WTC11 (cell line): ENCODE measurements around the gene MIEF2. TPM values are rescaled to one million over a fixed set of nuclear protein-coding genes. Genes with fewer than 3 reads are reported as not detected.

Source experiments
- ATAC-seq: fragments of 200-7000 bp; cut with Tn5 transposase; 2 replicates; pipeline ENCODE4 v1.10.0; 2021; ENCODE audit warnings: mild to moderate bottlenecking, moderate library complexity
- CTCF ChIA-PET: fragments of 300-600 bp; sonication (Branson Sonifier 250); formaldehyde crosslinking; loops from one replicate; lab custom pipeline; 2021; ENCODE audit warnings: antibody characterized with exemption; lab: Charles Lee
- POLR2A ChIA-PET: fragments of 350-600 bp; sonication (Branson Sonifier 250); formaldehyde crosslinking; loops from one replicate; lab custom pipeline; 2021; ENCODE audit warnings: antibody characterized with exemption; lab: Charles Lee
- DNase-seq: peaks from one replicate; pipeline ENCODE4 v3.0.0; 2021; ENCODE audit warnings: low spot score
- H3K27ac Mint-ChIP-seq: 2 replicates; pipeline ENCODE4 v1.8.0; 2021; ENCODE audit warnings: mixed read lengths
- H3K27me3 Mint-ChIP-seq: 2 replicates; pipeline ENCODE4 v1.8.0; 2021; ENCODE audit warnings: low read depth, mild to moderate bottlenecking, moderate library complexity, mixed read lengths
- H3K36me3 Mint-ChIP-seq: 2 replicates; pipeline ENCODE4 v1.8.0; 2021; ENCODE audit warnings: mixed read lengths
- H3K4me1 Mint-ChIP-seq: 2 replicates; pipeline ENCODE4 v1.8.0; 2022; ENCODE audit warnings: mixed read lengths
- H3K4me3 Mint-ChIP-seq: 2 replicates; pipeline ENCODE4 v1.8.0; 2021; ENCODE audit warnings: mild to moderate bottlenecking, moderate library complexity, mixed read lengths
- H3K9me3 Mint-ChIP-seq: 2 replicates; pipeline ENCODE4 v1.8.0; 2021; ENCODE audit warnings: mixed read lengths
- AFF4 ChIP-seq: sonication (generic); formaldehyde crosslinking; IDR thresholded peaks from 2 replicates; pipeline ENCODE4 v1.8.1; 2023; ENCODE audit warnings: mild to moderate bottlenecking, missing genetic modification reagents, borderline replicate concordance
- ATF6 ChIP-seq: sonication (generic); formaldehyde crosslinking; IDR thresholded peaks from 2 replicates; pipeline ENCODE4 v1.8.1; 2023; ENCODE audit warnings: mild to moderate bottlenecking, missing genetic modification reagents
- FOXP4 ChIP-seq: sonication (generic); formaldehyde crosslinking; IDR thresholded peaks from 2 replicates; pipeline ENCODE4 v1.8.0; 2022; ENCODE audit warnings: mild to moderate bottlenecking, missing genetic modification reagents
- GTF2I ChIP-seq: fragments of 250-450 bp; sonication (Bioruptor Pico); conservative IDR thresholded peaks from 2 replicates; pipeline ENCODE4 v1.4.0; 2021; ENCODE audit warnings: mild to moderate bottlenecking
- HMGA2 ChIP-seq: fragments of 250-450 bp; sonication (Bioruptor Pico); IDR thresholded peaks from 2 replicates; pipeline ENCODE4 v1.4.0; 2021; ENCODE audit warnings: mild to moderate bottlenecking, moderate library complexity
- MXD4 ChIP-seq: fragments of 250-450 bp; sonication (Bioruptor Pico); IDR thresholded peaks from 2 replicates; pipeline ENCODE4 v1.8.0; 2021; ENCODE audit warnings: mild to moderate bottlenecking, moderate library complexity, borderline replicate concordance
- SMAD3 ChIP-seq: sonication (generic); formaldehyde crosslinking; IDR thresholded peaks from 2 replicates; pipeline ENCODE4 v1.8.0; 2022; ENCODE audit warnings: missing genetic modification reagents, mild to moderate bottlenecking, borderline replicate concordance
- ZNF281 ChIP-seq: sonication (generic); formaldehyde crosslinking; IDR thresholded peaks from 2 replicates; pipeline ENCODE4 v1.8.0; 2023; ENCODE audit warnings: mild to moderate bottlenecking, missing genetic modification reagents
- ZNF532 ChIP-seq: fragments of 250-450 bp; sonication (Bioruptor Pico); IDR thresholded peaks from 2 replicates; pipeline ENCODE4 v1.9.0; 2021; ENCODE audit warnings: mild to moderate bottlenecking, borderline replicate concordance
- total RNA-seq: library from RNA; stranded (reverse); gene quantifications from 3 replicates; pipeline ENCODE4 v1.2.3, GENCODE V29; 2021

Gene MIEF2
- total RNA-seq, 1 experiment from 2014 or later = 18.8 TPM

GRCh38 chr17:18258356-18259038 lies 2.0 kb upstream of the MIEF2 start, which contains the start of gene FLII (continued):
- no peak for TF ChIP-seq ZNF532 (CRISPR knock-in tag)
- peak; percentile 88 for TF ChIP-seq FOXP4
- TF ChIP-seq ZNF281 (CRISPR knock-in tag) = no peak
- no peak for TF ChIP-seq HMGA2
- no peak for TF ChIP-seq MXD4 (CRISPR knock-in tag)
- TF ChIP-seq ATF6 (CRISPR knock-in tag) = no peak

- H3K4me3 Mint-ChIP-seq = peak overlapping the region; percentile 77
- ChIA-PET POLR2A (interaction anchor here (0.8 to 1.9 kb wide), 5 partner anchors 12 to 76 kb away, joined by 3 to 11 read pairs (median 4); partner anchors contain the start of gene ALKBH5), CTCF (interaction anchor here (0.6 to 1.5 kb wide), 5 partner anchors 11 to 42 kb away, joined by 3 to 5 read pairs (median 4); no protein-coding TSS in a partner anchor)
- DNase-seq = no peak
- peak overlapping the region; percentile 93 for H3K27ac Mint-ChIP-seq
- H3K27me3 Mint-ChIP-seq = no peaks in the 10 kb centered on the region
- peaks cover 18% of the 10 kb centered on the region; the same call in 1 of the 2 replicates for H3K36me3 Mint-ChIP-seq
- no peaks in the 10 kb centered on the region for H3K9me3 Mint-ChIP-seq
- ATAC-seq = no peak
- H3K4me1 Mint-ChIP-seq = peaks cover 29% of the 10 kb centered on the region
- TF ChIP-seq GTF2I (CRISPR knock-in tag) (peak; percentile 77), SMAD3 (CRISPR knock-in tag) (no peak)
Measured at GRCh38 chr17:18259621-18260331, 686 bp upstream of the MIEF2 start.

- H3K4me3 Mint-ChIP-seq = peak overlapping the region; percentile 77
- H3K9me3 Mint-ChIP-seq = no peaks in the 10 kb centered on the region
- POLR2A ChIA-PET = interaction anchor here (0.9 to 1.9 kb wide), 3 partner anchors 14 to 77 kb away, joined by 3 to 11 read pairs (median 4); partner anchors contain the start of gene ALKBH5
- no peaks in the 10 kb centered on the region for H3K27me3 Mint-ChIP-seq
- H3K27ac Mint-ChIP-seq = peak overlapping the region; percentile 49
- DNase-seq (no peak), ATAC-seq (no peak)
- peaks cover 29% of the 10 kb centered on the region for H3K4me1 Mint-ChIP-seq
- peaks cover 12% of the 10 kb centered on the region; the same call in 1 of the 2 replicates for H3K36me3 Mint-ChIP-seq
- CTCF ChIA-PET = interaction anchor here (1.0 kb wide), 1 partner anchor 14 kb away, joined by 3 read pairs; no protein-coding TSS in a partner anchor
- TF ChIP-seq ZNF281 (CRISPR knock-in tag) (no peak), AFF4 (no peak)
Measured at GRCh38 chr17:18261146-18261515, 669 bp downstream of the MIEF2 start.
